H1 (cell line): Measurements from ENCODE around the gene CIBAR2. TPM values are rescaled to one million over a fixed set of nuclear protein-coding genes. Genes with fewer than 3 reads are reported as not detected.

Source experiments
- HDAC2 ChIP-seq, 2 experiments: fragments of 300-600 bp in 1 of 2; sonication (generic) in 1 of 2; IDR thresholded peaks; 2 replicates each; pipeline ENCODE4 v1.6.1; 2011 to 2012; ENCODE audit warnings: low read depth in 2 of 2, low read length in 2 of 2, mild to moderate bottlenecking in 2 of 2, moderate library complexity in 2 of 2, borderline replicate concordance in 1 of 2, inconsistent platforms in 1 of 2
- HDAC6 ChIP-seq: IDR thresholded peaks from one replicate; pipeline ENCODE4 v1.7.1; 2012; ENCODE audit warnings: low read depth, mild to moderate bottlenecking, inconsistent platforms, low read length, moderate library complexity
- POU5F1 ChIP-seq: IDR thresholded peaks from 2 replicates; pipeline ENCODE4 v1.6.1; 2011; ENCODE audit warnings: low read depth, mild to moderate bottlenecking, low read length, moderate library complexity
- RBBP5 ChIP-seq: IDR thresholded peaks from 2 replicates; pipeline ENCODE4 v1.7.1; 2012; ENCODE audit warnings: low read depth, mild to moderate bottlenecking, inconsistent platforms, low read length, moderate library complexity, borderline replicate concordance
- TCF12 ChIP-seq: IDR thresholded peaks from 2 replicates; pipeline ENCODE4 v1.6.1; 2011; ENCODE audit warnings: low read depth, mild to moderate bottlenecking, low read length
- YY1 ChIP-seq: IDR thresholded peaks from 2 replicates; pipeline ENCODE4 v1.6.1; 2011; ENCODE audit warnings: low read depth, mild to moderate bottlenecking, low read length
- polyA plus RNA-seq, 7 experiments: library from polyadenylated mRNA; depleted of rRNA in 3 of 7; stranded (reverse) in 5 of 7; unstranded in 2 of 7; fragments of >200 nt in 5 of 7; fragments of 200-250 nt in 2 of 7; gene quantifications; 1 replicate in 5 of 7; 2 replicates in 1 of 7; 4 replicates in 1 of 7; pipeline versions ENCODE4 v1.2.1 to v1.2.3, GENCODE V29; 2011 to 2013; ENCODE audit warnings: missing spikeins in 2 of 7, mixed read lengths in 2 of 7
- total RNA-seq: library from RNA; stranded (reverse); fragmentation: NEBNext Ultra II Directional; extraction: Animal tissue kit (Norgen Biotek cat#: 25700); gene quantifications from 2 replicates; pipeline ENCODE4 v1.2.1, GENCODE V29; 2021
- TF ChIP-seq, protein P1 (sequence below): fragments of 300-600 bp; sonication (generic); IDR thresholded peaks from 2 replicates; pipeline ENCODE4 v1.7.1; 2012; ENCODE audit warnings: low read length, moderate library complexity, mild to moderate bottlenecking, inconsistent platforms; ENCODE audit not compliant: insufficient replicate concordance
- TF ChIP-seq, protein P2 (sequence below): IDR thresholded peaks from 2 replicates; pipeline ENCODE4 v1.6.1; 2012; ENCODE audit warnings: inconsistent platforms

CIBAR2 gene
- total and polyA plus RNA-seq, 2 of the 8 experiments (the other 6 are each of a cell fraction or from before 2014, with no cell fraction given), result 0.18 TPM; not detected in 1

DNA sequence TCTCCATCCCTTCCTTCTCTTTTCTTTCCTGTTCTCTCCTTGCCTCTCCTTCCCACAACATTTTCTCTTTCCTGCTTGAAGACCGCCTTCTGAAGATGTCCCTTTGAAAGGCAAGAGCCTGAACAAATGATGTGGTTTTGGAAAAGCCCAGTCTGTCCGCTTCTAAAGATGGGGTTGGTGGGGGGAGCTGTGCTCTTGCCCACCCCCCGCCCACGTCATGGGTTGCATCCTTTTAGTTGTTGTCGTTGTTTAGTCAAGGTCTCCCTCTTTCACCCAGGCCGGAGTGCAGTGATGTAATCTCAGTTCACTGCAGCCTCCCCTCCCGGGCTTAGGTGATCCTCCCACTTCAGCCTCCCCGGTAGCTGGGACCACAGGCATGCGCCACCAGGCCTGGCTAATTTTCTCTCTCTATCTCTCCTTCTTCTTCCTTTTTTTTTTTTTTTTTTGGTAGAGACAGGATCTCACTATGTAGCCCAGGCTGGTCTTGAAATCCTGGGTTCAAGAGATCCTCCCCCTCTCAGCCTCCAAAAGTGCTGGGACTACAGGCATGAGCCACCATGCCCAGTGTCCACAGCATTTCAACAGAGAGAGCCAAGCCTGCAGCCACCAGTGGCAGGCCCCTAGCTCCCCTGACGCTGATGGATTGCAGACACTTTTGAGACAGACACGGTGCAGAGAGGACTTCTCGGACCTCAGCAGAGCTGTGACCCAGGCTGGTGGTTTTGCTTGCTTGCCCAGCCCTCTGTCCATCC lies 26.0 kb upstream of the CIBAR2 start (continued):
- TF ChIP-seq, protein P1, sequence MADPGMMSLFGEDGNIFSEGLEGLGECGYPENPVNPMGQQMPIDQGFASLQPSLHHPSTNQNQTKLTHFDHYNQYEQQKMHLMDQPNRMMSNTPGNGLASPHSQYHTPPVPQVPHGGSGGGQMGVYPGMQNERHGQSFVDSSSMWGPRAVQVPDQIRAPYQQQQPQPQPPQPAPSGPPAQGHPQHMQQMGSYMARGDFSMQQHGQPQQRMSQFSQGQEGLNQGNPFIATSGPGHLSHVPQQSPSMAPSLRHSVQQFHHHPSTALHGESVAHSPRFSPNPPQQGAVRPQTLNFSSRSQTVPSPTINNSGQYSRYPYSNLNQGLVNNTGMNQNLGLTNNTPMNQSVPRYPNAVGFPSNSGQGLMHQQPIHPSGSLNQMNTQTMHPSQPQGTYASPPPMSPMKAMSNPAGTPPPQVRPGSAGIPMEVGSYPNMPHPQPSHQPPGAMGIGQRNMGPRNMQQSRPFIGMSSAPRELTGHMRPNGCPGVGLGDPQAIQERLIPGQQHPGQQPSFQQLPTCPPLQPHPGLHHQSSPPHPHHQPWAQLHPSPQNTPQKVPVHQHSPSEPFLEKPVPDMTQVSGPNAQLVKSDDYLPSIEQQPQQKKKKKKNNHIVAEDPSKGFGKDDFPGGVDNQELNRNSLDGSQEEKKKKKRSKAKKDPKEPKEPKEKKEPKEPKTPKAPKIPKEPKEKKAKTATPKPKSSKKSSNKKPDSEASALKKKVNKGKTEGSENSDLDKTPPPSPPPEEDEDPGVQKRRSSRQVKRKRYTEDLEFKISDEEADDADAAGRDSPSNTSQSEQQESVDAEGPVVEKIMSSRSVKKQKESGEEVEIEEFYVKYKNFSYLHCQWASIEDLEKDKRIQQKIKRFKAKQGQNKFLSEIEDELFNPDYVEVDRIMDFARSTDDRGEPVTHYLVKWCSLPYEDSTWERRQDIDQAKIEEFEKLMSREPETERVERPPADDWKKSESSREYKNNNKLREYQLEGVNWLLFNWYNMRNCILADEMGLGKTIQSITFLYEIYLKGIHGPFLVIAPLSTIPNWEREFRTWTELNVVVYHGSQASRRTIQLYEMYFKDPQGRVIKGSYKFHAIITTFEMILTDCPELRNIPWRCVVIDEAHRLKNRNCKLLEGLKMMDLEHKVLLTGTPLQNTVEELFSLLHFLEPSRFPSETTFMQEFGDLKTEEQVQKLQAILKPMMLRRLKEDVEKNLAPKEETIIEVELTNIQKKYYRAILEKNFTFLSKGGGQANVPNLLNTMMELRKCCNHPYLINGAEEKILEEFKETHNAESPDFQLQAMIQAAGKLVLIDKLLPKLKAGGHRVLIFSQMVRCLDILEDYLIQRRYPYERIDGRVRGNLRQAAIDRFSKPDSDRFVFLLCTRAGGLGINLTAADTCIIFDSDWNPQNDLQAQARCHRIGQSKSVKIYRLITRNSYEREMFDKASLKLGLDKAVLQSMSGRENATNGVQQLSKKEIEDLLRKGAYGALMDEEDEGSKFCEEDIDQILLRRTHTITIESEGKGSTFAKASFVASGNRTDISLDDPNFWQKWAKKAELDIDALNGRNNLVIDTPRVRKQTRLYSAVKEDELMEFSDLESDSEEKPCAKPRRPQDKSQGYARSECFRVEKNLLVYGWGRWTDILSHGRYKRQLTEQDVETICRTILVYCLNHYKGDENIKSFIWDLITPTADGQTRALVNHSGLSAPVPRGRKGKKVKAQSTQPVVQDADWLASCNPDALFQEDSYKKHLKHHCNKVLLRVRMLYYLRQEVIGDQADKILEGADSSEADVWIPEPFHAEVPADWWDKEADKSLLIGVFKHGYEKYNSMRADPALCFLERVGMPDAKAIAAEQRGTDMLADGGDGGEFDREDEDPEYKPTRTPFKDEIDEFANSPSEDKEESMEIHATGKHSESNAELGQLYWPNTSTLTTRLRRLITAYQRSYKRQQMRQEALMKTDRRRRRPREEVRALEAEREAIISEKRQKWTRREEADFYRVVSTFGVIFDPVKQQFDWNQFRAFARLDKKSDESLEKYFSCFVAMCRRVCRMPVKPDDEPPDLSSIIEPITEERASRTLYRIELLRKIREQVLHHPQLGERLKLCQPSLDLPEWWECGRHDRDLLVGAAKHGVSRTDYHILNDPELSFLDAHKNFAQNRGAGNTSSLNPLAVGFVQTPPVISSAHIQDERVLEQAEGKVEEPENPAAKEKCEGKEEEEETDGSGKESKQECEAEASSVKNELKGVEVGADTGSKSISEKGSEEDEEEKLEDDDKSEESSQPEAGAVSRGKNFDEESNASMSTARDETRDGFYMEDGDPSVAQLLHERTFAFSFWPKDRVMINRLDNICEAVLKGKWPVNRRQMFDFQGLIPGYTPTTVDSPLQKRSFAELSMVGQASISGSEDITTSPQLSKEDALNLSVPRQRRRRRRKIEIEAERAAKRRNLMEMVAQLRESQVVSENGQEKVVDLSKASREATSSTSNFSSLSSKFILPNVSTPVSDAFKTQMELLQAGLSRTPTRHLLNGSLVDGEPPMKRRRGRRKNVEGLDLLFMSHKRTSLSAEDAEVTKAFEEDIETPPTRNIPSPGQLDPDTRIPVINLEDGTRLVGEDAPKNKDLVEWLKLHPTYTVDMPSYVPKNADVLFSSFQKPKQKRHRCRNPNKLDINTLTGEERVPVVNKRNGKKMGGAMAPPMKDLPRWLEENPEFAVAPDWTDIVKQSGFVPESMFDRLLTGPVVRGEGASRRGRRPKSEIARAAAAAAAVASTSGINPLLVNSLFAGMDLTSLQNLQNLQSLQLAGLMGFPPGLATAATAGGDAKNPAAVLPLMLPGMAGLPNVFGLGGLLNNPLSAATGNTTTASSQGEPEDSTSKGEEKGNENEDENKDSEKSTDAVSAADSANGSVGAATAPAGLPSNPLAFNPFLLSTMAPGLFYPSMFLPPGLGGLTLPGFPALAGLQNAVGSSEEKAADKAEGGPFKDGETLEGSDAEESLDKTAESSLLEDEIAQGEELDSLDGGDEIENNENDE, result no peak
- TF ChIP-seq TCF12, result no peak
- TF ChIP-seq HDAC2 (IDR thresholded peaks at IDR 0.05; ENCODE audit: borderline replicate concordance in 1 of 2, low read depth in 2 of 2, low read length in 2 of 2), result no peak
- no peak for TF ChIP-seq YY1
- TF ChIP-seq RBBP5, result no peak
- TF ChIP-seq HDAC6, result no peak
- TF ChIP-seq, protein P2, sequence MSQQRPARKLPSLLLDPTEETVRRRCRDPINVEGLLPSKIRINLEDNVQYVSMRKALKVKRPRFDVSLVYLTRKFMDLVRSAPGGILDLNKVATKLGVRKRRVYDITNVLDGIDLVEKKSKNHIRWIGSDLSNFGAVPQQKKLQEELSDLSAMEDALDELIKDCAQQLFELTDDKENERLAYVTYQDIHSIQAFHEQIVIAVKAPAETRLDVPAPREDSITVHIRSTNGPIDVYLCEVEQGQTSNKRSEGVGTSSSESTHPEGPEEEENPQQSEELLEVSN, result no peak
- no peak for TF ChIP-seq POU5F1
